Breast epithelium (tissue), 4 donors: ENCODE measurements around the gene USP34. TPM values are rescaled to one million over a fixed set of nuclear protein-coding genes. Genes with fewer than 3 reads are reported as not detected.
"Not testable (repeated sequence)": the region's sequence is repeated elsewhere in the genome, so short reads cannot be mapped to it uniquely, and the experiment has no call there.

Experiments
- DNase-seq, 2 donors: peaks; one replicate each; pipeline ENCODE4 v3.0.0-alpha.2; 2019; ENCODE audit warnings: low spot score in 2 of 2
- H3K27ac ChIP-seq, 2 donors: fragments of 200-600 bp; sonication (generic) in 1 of 2; one replicate each; pipeline ENCODE4 v1.5.1; 2016 to 2019; ENCODE audit warnings: mild to moderate bottlenecking in 1 of 2
- H3K27me3 ChIP-seq, 2 donors: fragments of 200-600 bp; sonication (generic) in 1 of 2; one replicate each; pipeline versions ENCODE4 v1.5.1 to v1.6.0; 2017 to 2019; ENCODE audit warnings: control low read depth in 1 of 2, mild to moderate bottlenecking in 1 of 2
- H3K36me3 ChIP-seq: fragments of 200-600 bp; one replicate; pipeline ENCODE4 v1.5.1; 2019
- H3K4me1 ChIP-seq, 2 donors: fragments of 200-600 bp; sonication (generic); one replicate each; pipeline ENCODE4 v1.5.1; 2016 to 2019; ENCODE audit warnings: control low read depth in 1 of 2
- H3K4me3 ChIP-seq, 3 donors: fragments of 200-600 bp; sonication (generic); 1 replicate in 2 of 3; 2 replicates in 1 of 3; pipeline ENCODE4 v1.5.1; 2016 to 2019; ENCODE audit warnings: mild to moderate bottlenecking in 3 of 3, moderate library complexity in 2 of 3
- H3K9me3 ChIP-seq, 2 donors: fragments of 200-600 bp; sonication (generic) in 1 of 2; one replicate each; pipeline ENCODE4 v1.5.1; 2016 to 2019; ENCODE audit warnings: control low read depth in 1 of 2
- POLR2A ChIP-seq: fragments of 450-650 bp; IDR thresholded peaks from one replicate; pipeline ENCODE4 v1.6.1; 2016; ENCODE audit warnings: antibody characterized with exemption, mild to moderate bottlenecking, moderate library complexity
- POLR2AphosphoS5 ChIP-seq, 3 donors: sonication (generic); formaldehyde crosslinking; IDR thresholded peaks; one replicate each; pipeline ENCODE4 v1.6.1; 2017; ENCODE audit warnings: antibody characterized with exemption in 3 of 3
- intact Hi-C: fragments of 100-400 bp; cut with DNase I; formaldehyde crosslinking; loops from one replicate; pipeline ENCODE4 v1.15.1; 2023; ENCODE audit warnings: low total_unique reads
- total RNA-seq, 3 donors: library from RNA; depleted of rRNA; stranded (reverse); fragments of >200 nt; gene quantifications; one replicate each; pipeline ENCODE4 v1.1.0, GENCODE V29; 2016
- TF ChIP-seq, protein P1 (sequence below), 3 donors: fragments of 450-650 bp; IDR thresholded peaks; one replicate each; pipeline ENCODE4 v1.5.1; 2016 to 2017; ENCODE audit warnings: antibody characterized with exemption in 3 of 3, mild to moderate bottlenecking in 3 of 3, moderate library complexity in 3 of 3

USP34 gene
- total RNA-seq, 3 donors from 2014 or later = 148 to 260 (median 189) TPM

GRCh38 chr2:61478086-61478485 is 7.2 kb upstream of the USP34 start:
- Histone ChIP-seq H3K27me3 (no peaks in the 10 kb centered on the region), H3K4me3 (no peak overlapping the region), H3K36me3 (no peaks in the 10 kb centered on the region), H3K4me1 (no peaks in the 10 kb centered on the region), H3K9me3 (no peaks in the 10 kb centered on the region), H3K27ac (no peak overlapping the region)
- intact Hi-C loops = no loop called here
- no peak for DNase-seq
- TF ChIP-seq POLR2A (no peak), POLR2AphosphoS5 (IDR thresholded peaks at IDR 0.05) (no peak)
- TF ChIP-seq, protein P1, sequence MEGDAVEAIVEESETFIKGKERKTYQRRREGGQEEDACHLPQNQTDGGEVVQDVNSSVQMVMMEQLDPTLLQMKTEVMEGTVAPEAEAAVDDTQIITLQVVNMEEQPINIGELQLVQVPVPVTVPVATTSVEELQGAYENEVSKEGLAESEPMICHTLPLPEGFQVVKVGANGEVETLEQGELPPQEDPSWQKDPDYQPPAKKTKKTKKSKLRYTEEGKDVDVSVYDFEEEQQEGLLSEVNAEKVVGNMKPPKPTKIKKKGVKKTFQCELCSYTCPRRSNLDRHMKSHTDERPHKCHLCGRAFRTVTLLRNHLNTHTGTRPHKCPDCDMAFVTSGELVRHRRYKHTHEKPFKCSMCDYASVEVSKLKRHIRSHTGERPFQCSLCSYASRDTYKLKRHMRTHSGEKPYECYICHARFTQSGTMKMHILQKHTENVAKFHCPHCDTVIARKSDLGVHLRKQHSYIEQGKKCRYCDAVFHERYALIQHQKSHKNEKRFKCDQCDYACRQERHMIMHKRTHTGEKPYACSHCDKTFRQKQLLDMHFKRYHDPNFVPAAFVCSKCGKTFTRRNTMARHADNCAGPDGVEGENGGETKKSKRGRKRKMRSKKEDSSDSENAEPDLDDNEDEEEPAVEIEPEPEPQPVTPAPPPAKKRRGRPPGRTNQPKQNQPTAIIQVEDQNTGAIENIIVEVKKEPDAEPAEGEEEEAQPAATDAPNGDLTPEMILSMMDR (IDR thresholded peaks at IDR 0.05) = no peak

- H3K27ac ChIP-seq, H3K36me3 ChIP-seq, H3K4me1 ChIP-seq, DNase-seq, H3K4me3 ChIP-seq, H3K27me3 ChIP-seq, H3K9me3 ChIP-seq, intact Hi-C loops: not testable (repeated sequence)
Measured at GRCh38 chr2:61476929-61477589, 6.2 kb upstream of the USP34 start.

GRCh38 chr2:61471905-61472805 is 1.3 kb upstream of the USP34 start:
- Histone ChIP-seq H3K27ac (peak overlapping the region; percentile 98 to 99), H3K9me3 (no peaks in the 10 kb centered on the region), H3K27me3 (no peaks in the 10 kb centered on the region), H3K4me3 (peak overlapping the region; percentile 74 to 91 (median 82)), H3K4me1 (no peaks in the 10 kb centered on the region), H3K36me3 (no peaks in the 10 kb centered on the region)
- intact Hi-C loops = no loop called here
- TF ChIP-seq, protein P1 (IDR thresholded peaks at IDR 0.05) = no peak
- no peak for TF ChIP-seq POLR2AphosphoS5 (IDR thresholded peaks at IDR 0.05)
- DNase-seq = peak in 1 of 2 donors; percentile 28

GRCh38 chr2:61470122-61470951 is 550 bp downstream of the USP34 start:
- intact Hi-C loops = no loop called here
- TF ChIP-seq, protein P1 (IDR thresholded peaks at IDR 0.05) = no peak
- TF ChIP-seq POLR2AphosphoS5 (IDR thresholded peaks at IDR 0.05) = peak in 1 of 3 donors; percentile 35
- TF ChIP-seq POLR2A = no peak
- Histone ChIP-seq H3K9me3 (no peaks in the 10 kb centered on the region), H3K4me1 (no peaks in the 10 kb centered on the region), H3K4me3 (peak overlapping the region; percentile 74 to 91 (median 82)), H3K36me3 (no peaks in the 10 kb centered on the region), H3K27ac (peak overlapping the region; percentile 98 to 99), H3K27me3 (no peaks in the 10 kb centered on the region)
- peak; percentile 78 to 85 for DNase-seq

DNA sequence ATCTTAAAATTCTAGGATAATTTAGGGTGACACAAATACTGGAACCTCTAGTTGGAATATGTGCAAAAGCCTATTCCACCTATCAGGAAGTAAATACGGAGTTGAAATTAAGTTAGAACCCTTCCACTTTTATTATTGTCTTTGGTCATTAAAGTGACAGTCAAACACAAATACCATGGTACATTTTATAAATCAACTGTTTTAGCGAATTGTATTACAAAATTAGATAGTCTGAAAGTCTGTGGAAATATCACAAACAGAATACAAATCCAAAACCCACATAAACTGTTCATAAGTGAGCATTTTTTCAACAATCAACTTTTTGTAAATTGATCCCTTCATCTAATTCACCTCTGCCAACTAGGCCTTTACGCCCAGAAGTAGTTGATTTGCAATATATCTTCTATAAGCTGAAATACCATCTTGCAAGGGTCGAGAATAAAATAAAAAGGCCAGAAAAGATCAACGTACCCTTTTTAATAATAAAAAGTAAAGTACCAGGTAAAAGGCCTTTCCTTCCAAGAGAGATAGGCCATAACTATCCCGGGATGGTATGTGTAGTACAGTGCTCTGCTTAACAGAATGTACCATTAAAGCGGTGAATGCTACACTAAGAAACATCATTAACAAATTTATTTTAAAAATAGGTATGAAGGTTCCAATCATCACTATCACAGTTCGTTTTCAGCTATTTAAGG is 1.3 kb downstream of the USP34 start:
- H3K4me1 ChIP-seq = no peaks in the 10 kb centered on the region
- DNase-seq = no peak
- TF ChIP-seq POLR2AphosphoS5 (IDR thresholded peaks at IDR 0.05) = peak in 1 of 3 donors; percentile 11
- TF ChIP-seq POLR2A = no peak
- H3K27ac ChIP-seq = peak overlapping the region; percentile 98 to 99
- intact Hi-C loops = no loop called here
- H3K27me3 ChIP-seq = no peaks in the 10 kb centered on the region
- H3K4me3 ChIP-seq = peak overlapping the region; percentile 74 to 91 (median 82)
- no peaks in the 10 kb centered on the region for H3K9me3 ChIP-seq
- H3K36me3 ChIP-seq = no peaks in the 10 kb centered on the region

- H3K4me1 ChIP-seq, H3K27me3 ChIP-seq, intact Hi-C loops, H3K27ac ChIP-seq, H3K36me3 ChIP-seq, H3K9me3 ChIP-seq, H3K4me3 ChIP-seq, DNase-seq: not testable (repeated sequence)
Measured at GRCh38 chr2:61468231-61468630, 2.7 kb downstream of the USP34 start.
